Activated CD8-positive, alpha-beta memory T cell treated with anti-CD3 and anti-CD28 coated beads for 36 hours (primary cell): ENCODE data around the gene FCER1G. TPM values are rescaled to one million over a fixed set of nuclear protein-coding genes. Genes with fewer than 3 reads are reported as not detected.
"Not testable (repeated sequence)": the region's sequence is repeated elsewhere in the genome, so short reads cannot be mapped to it uniquely, and the experiment has no call there.

Source experiments
- CTCF ChIA-PET: fragments of 350-600 bp; sonication (Branson Sonifier 250); formaldehyde crosslinking; loops from one replicate; lab custom pipeline; 2021; ENCODE audit warnings: antibody characterized with exemption; lab: Charles Lee
- POLR2A ChIA-PET: fragments of 350-600 bp; sonication (Branson Sonifier 250); formaldehyde crosslinking; loops from one replicate; lab custom pipeline; 2021; ENCODE audit warnings: antibody characterized with exemption; lab: Charles Lee
- total RNA-seq, 2 experiments: library from RNA; stranded (reverse); gene quantifications; one replicate each; pipeline ENCODE4 v1.2.3, GENCODE V29; 2021

Gene FCER1G
- total RNA-seq, 2 experiments from 2014 or later, result 0.95 to 1.1 TPM

- CTCF ChIA-PET, result interaction anchor here (1.0 to 2.0 kb wide), 3 partner anchors 9 to 146 kb away, joined by 3 to 7 read pairs (median 6); partner anchors contain the start of gene TOMM40L
- POLR2A ChIA-PET, result no interaction called here
Measured at GRCh38 chr1:161235957-161236775, 21.1 kb downstream of the FCER1G start.

- CTCF ChIA-PET, result interaction anchor here (1.0 to 2.7 kb wide), 3 partner anchors 10 to 11 kb away, joined by 4 to 11 read pairs (median 6); partner anchors contain the start of gene TOMM40L
- POLR2A ChIA-PET, result no interaction called here
Measured at GRCh38 chr1:161238039-161238473, 23.0 kb downstream of the FCER1G start, which contains the start of gene NR1I3. TSS of gene NR1I3 (minus strand) at chr1:161238203. CDS start at chr1:161236565, 1,638 bp downstream.

GRCh38 chr1:161241682-161242081 lies 26.6 kb downstream of the FCER1G start:
- ChIA-PET CTCF (interaction anchor here (0.9 kb wide), 1 partner anchor 12 kb away, joined by 3 read pairs; no protein-coding TSS in a partner anchor), POLR2A (no interaction called here)

- CTCF ChIA-PET, result interaction anchor here (0.9 kb wide), 1 partner anchor 12 kb away, joined by 3 read pairs; no protein-coding TSS in a partner anchor
- POLR2A ChIA-PET, result no interaction called here
Measured at GRCh38 chr1:161242313-161242712, 27.2 kb downstream of the FCER1G start.

GRCh38 chr1:161244888-161245287 lies 29.8 kb downstream of the FCER1G start:
- ChIA-PET CTCF (no interaction called here), POLR2A (no interaction called here)

- CTCF ChIA-PET, result interaction anchor here (0.7 to 1.7 kb wide), 3 partner anchors 9 to 42 kb away, joined by 3 to 4 read pairs (median 4); no protein-coding TSS in a partner anchor
- POLR2A ChIA-PET, result not testable (repeated sequence)
Measured at GRCh38 chr1:161250100-161250499, 35.0 kb downstream of the FCER1G start.

- ChIA-PET CTCF (interaction anchor here (0.5 kb wide), 1 partner anchor 184 kb away, joined by 4 read pairs; no protein-coding TSS in a partner anchor), POLR2A (no interaction called here)
Measured at GRCh38 chr1:161250829-161251228, 35.7 kb downstream of the FCER1G start.

GRCh38 chr1:161251579-161251978 lies 36.5 kb downstream of the FCER1G start:
- ChIA-PET CTCF (no interaction called here), POLR2A (no interaction called here)

- POLR2A ChIA-PET, CTCF ChIA-PET: not testable (repeated sequence)
Measured at GRCh38 chr1:161255302-161255701, 40.2 kb downstream of the FCER1G start.

GRCh38 chr1:161255955-161256520 lies 40.9 kb downstream of the FCER1G start:
- POLR2A ChIA-PET, CTCF ChIA-PET: not testable (repeated sequence)

- CTCF ChIA-PET, result interaction anchor here (0.6 to 1.1 kb wide), 2 partner anchors 9 to 36 kb away, joined by 3 to 4 read pairs; no protein-coding TSS in a partner anchor
- POLR2A ChIA-PET, result not testable (repeated sequence)
Measured at GRCh38 chr1:161257109-161257508, 42.0 kb downstream of the FCER1G start.

- ChIA-PET POLR2A (no interaction called here), CTCF (interaction anchor here (0.7 to 1.8 kb wide), 2 partner anchors 9 to 123 kb away, joined by 4 to 7 read pairs; no protein-coding TSS in a partner anchor)
Measured at GRCh38 chr1:161258439-161259344, 43.6 kb downstream of the FCER1G start, which contains the start of gene PCP4L1. TSS of gene PCP4L1 (plus strand) at chr1:161258745. CDS start at chr1:161258975, 230 bp downstream.

GRCh38 chr1:161259345-161259702 lies 44.2 kb downstream of the FCER1G start:
- POLR2A ChIA-PET, result no interaction called here

GRCh38 chr1:161259765-161260164 lies 44.7 kb downstream of the FCER1G start:
- ChIA-PET CTCF (interaction anchor here (1.8 kb wide), 1 partner anchor 122 kb away, joined by 7 read pairs; no protein-coding TSS in a partner anchor), POLR2A (no interaction called here)

More at GRCh38 chr1:161259345-161259702, 44.2 kb downstream of the FCER1G start:
- CTCF ChIA-PET, result interaction anchor here (0.7 to 1.8 kb wide), 2 partner anchors 10 to 122 kb away, joined by 4 to 7 read pairs; no protein-coding TSS in a partner anchor

GRCh38 chr1:161260376-161261260 lies 45.5 kb downstream of the FCER1G start:
- ChIA-PET POLR2A (interaction anchor here (0.6 kb wide), 1 partner anchor 46 kb away, joined by 7 read pairs; no protein-coding TSS in a partner anchor), CTCF (interaction anchor here (1.0 kb wide), 1 partner anchor 35 kb away, joined by 4 read pairs; the partner anchor contains the start of gene TOMM40L)

GRCh38 chr1:161261261-161262235 lies 46.5 kb downstream of the FCER1G start:
- CTCF ChIA-PET, result interaction anchor here (1.0 kb wide), 1 partner anchor 36 kb away, joined by 4 read pairs; the partner anchor contains the start of gene TOMM40L
- POLR2A ChIA-PET, result interaction anchor here (0.6 kb wide), 1 partner anchor 45 kb away, joined by 7 read pairs; no protein-coding TSS in a partner anchor
